Mesendoderm (in vitro differentiated cells): ENCODE data around the gene NOL6.
A peak's percentile ranks its signal among the peaks of the same experiment; 100 is the strongest.

Experiments
- DNase-seq: peaks from one replicate; pipeline ENCODE4 v3.0.0; 2013
- H2AK5ac ChIP-seq: 2 replicates; pipeline ENCODE4 v1.6.1; 2013; ENCODE audit warnings: low read length, inconsistent platforms
- H2BK120ac ChIP-seq: 2 replicates; pipeline ENCODE4 v1.6.1; 2013; ENCODE audit warnings: low read depth, mild to moderate bottlenecking, low read length, moderate library complexity, mixed read lengths
- H2BK15ac ChIP-seq: replicated peaks from 2 replicates; pipeline ENCODE4 v1.6.1; 2013; ENCODE audit warnings: low read depth, mild to moderate bottlenecking, moderate library complexity
- H2BK5ac ChIP-seq: 2 replicates; pipeline ENCODE4 v1.6.1; 2013; ENCODE audit warnings: low read length, inconsistent platforms
- H3K18ac ChIP-seq: 2 replicates; pipeline ENCODE4 v1.6.1; 2013; ENCODE audit warnings: mild to moderate bottlenecking, low read length, mixed read lengths
- H3K23ac ChIP-seq: one replicate; pipeline ENCODE4 v1.6.1; 2013; ENCODE audit warnings: low read length
- H3K27ac ChIP-seq: 2 replicates; pipeline ENCODE4 v1.5.1; 2013; ENCODE audit warnings: low read depth, mild to moderate bottlenecking, inconsistent platforms, low read length, moderate library complexity
- H3K27me3 ChIP-seq: 2 replicates; pipeline ENCODE4 v1.6.1; 2013; ENCODE audit warnings: low read length, control low read depth, mild to moderate bottlenecking, inconsistent platforms; ENCODE audit not compliant: insufficient read depth, poor library complexity
- H3K36me3 ChIP-seq: 2 replicates; pipeline ENCODE4 v1.6.1; 2013; ENCODE audit warnings: low read length, inconsistent platforms; ENCODE audit not compliant: control insufficient read depth, insufficient read depth
- H3K4ac ChIP-seq: one replicate; pipeline ENCODE4 v1.6.1; 2013; ENCODE audit warnings: low read depth, mild to moderate bottlenecking, low read length, moderate library complexity
- H3K4me1 ChIP-seq: 2 replicates; pipeline ENCODE4 v1.6.1; 2013; ENCODE audit warnings: low read depth, low read length, inconsistent platforms; ENCODE audit not compliant: control insufficient read depth
- H3K4me2 ChIP-seq: 2 replicates; pipeline ENCODE4 v1.6.1; 2013; ENCODE audit warnings: low read length
- H3K4me3 ChIP-seq: 2 replicates; pipeline ENCODE4 v1.5.1; 2013; ENCODE audit warnings: mild to moderate bottlenecking, low read length
- H3K56ac ChIP-seq: one replicate; pipeline ENCODE4 v1.6.1; 2013; ENCODE audit warnings: low read length
- H3K79me1 ChIP-seq: 2 replicates; pipeline ENCODE4 v1.6.1; 2013; ENCODE audit warnings: low read length, inconsistent platforms
- H3K79me2 ChIP-seq: 2 replicates; pipeline ENCODE4 v1.6.1; 2013; ENCODE audit warnings: mild to moderate bottlenecking, low read length; ENCODE audit not compliant: control insufficient read depth, insufficient read depth
- H3K9ac ChIP-seq: 2 replicates; pipeline ENCODE4 v1.6.1; 2013; ENCODE audit warnings: low read length, inconsistent platforms
- H4K5ac ChIP-seq: one replicate; pipeline ENCODE4 v1.6.1; 2013; ENCODE audit warnings: low read length
- H4K8ac ChIP-seq: one replicate; pipeline ENCODE4 v1.6.1; 2013; ENCODE audit warnings: low read depth, mild to moderate bottlenecking, control low read depth, low read length, moderate library complexity
- WGBS: extraction: QIAGEN DNeasy Blood & Tissue Kit; methylation state at CpG from one replicate; pipeline ENCODE4 v1.1.7; 2013; ENCODE audit warnings: low lambda C conversion rate, missing lambda C conversion rate; ENCODE audit not compliant: insufficient coverage; ENCODE audit errors: extremely low coverage; 5-methylcytosine and 5-hydroxymethylcytosine counted together

Gene NOL6

GRCh38 chr9:33437898-33438297, 35.8 kb downstream of the NOL6 start:
- Histone ChIP-seq H3K27ac (no peak overlapping the region), H2BK120ac (no peak overlapping the region), H3K4me1 (peaks cover 10% of the 10 kb centered on the region), H2BK5ac (no peak overlapping the region), H3K27me3 (no peaks in the 10 kb centered on the region), H2AK5ac (no peak overlapping the region), H3K56ac (no peak overlapping the region), H3K23ac (no peak overlapping the region), H3K18ac (no peak overlapping the region), H3K36me3 (no peaks in the 10 kb centered on the region), H4K5ac (no peak overlapping the region), H4K8ac (no peak overlapping the region), H3K79me1 (no peaks in the 10 kb centered on the region), H2BK15ac (no peak overlapping the region), H3K9ac (no peak overlapping the region), H3K4ac (no peak overlapping the region), H3K4me2 (no peak overlapping the region), H3K79me2 (no peaks in the 10 kb centered on the region), H3K4me3 (no peak overlapping the region)
- no CpG with 5 or more reads among the region's 1 CpG for WGBS
- DNase-seq = no peak

- H3K56ac ChIP-seq = peak overlapping the region; percentile 42
- no peak overlapping the region for H3K18ac ChIP-seq
- no peaks in the 10 kb centered on the region for H3K36me3 ChIP-seq
- no peak overlapping the region for H3K9ac ChIP-seq
- no peak for DNase-seq
- H4K8ac ChIP-seq = no peak overlapping the region
- no peak overlapping the region for H3K4ac ChIP-seq
- peaks cover 10% of the 10 kb centered on the region for H3K4me1 ChIP-seq
- H3K23ac ChIP-seq = no peak overlapping the region
- H2AK5ac ChIP-seq = no peak overlapping the region
- no peak overlapping the region for H2BK5ac ChIP-seq
- no peak overlapping the region for H3K4me3 ChIP-seq
- H2BK120ac ChIP-seq = no peak overlapping the region
- H3K27ac ChIP-seq = no peak overlapping the region
- no peak overlapping the region for H2BK15ac ChIP-seq
- no peaks in the 10 kb centered on the region for H3K79me1 ChIP-seq
- H3K27me3 ChIP-seq = no peaks in the 10 kb centered on the region
- WGBS = no CpG with 5 or more reads among the region's 2 CpGs
- no peak overlapping the region for H3K4me2 ChIP-seq
- no peak overlapping the region for H4K5ac ChIP-seq
- H3K79me2 ChIP-seq = no peaks in the 10 kb centered on the region
These were observed 36.5 kb downstream of the NOL6 start for GRCh38 chr9:33437205-33437604.

- no CpG with 5 or more reads among the region's 8 CpGs for WGBS
These were observed 37.3 kb downstream of the NOL6 start for GRCh38 chr9:33436445-33436844.

GRCh38 chr9:33435821-33436277, 37.9 kb downstream of the NOL6 start:
- no CpG with 5 or more reads among the region's 8 CpGs for WGBS

More at GRCh38 chr9:33436445-33436844, 37.3 kb downstream of the NOL6 start:
- H3K4me1 ChIP-seq = peaks cover 10% of the 10 kb centered on the region
- no peak overlapping the region for H3K4ac ChIP-seq
- no peak overlapping the region for H3K27ac ChIP-seq
- H3K36me3 ChIP-seq = no peaks in the 10 kb centered on the region
- no peak overlapping the region for H4K8ac ChIP-seq
- H3K27me3 ChIP-seq = no peaks in the 10 kb centered on the region
- H3K56ac ChIP-seq = peak overlapping the region; percentile 50
- H4K5ac ChIP-seq = no peak overlapping the region
- H3K18ac ChIP-seq = no peak overlapping the region
- no peaks in the 10 kb centered on the region for H3K79me2 ChIP-seq
- no peak overlapping the region for H3K23ac ChIP-seq
- no peak overlapping the region for H3K4me2 ChIP-seq
- peak; percentile 84 for DNase-seq
- no peak overlapping the region for H2BK120ac ChIP-seq
- no peak overlapping the region for H3K9ac ChIP-seq
- H2BK15ac ChIP-seq = no peak overlapping the region
- no peak overlapping the region for H2AK5ac ChIP-seq
- no peak overlapping the region for H2BK5ac ChIP-seq
- no peak overlapping the region for H3K4me3 ChIP-seq
- no peaks in the 10 kb centered on the region for H3K79me1 ChIP-seq

GRCh38 chr9:33434317-33435105, 39.2 kb downstream of the NOL6 start:
- no peak overlapping the region for H3K4me3 ChIP-seq
- no peak overlapping the region for H3K9ac ChIP-seq
- H3K23ac ChIP-seq = no peak overlapping the region
- no peak overlapping the region for H3K18ac ChIP-seq
- no peak overlapping the region for H3K4ac ChIP-seq
- no peak overlapping the region for H2BK15ac ChIP-seq
- H3K4me2 ChIP-seq = no peak overlapping the region
- no peak overlapping the region for H4K5ac ChIP-seq
- no peak overlapping the region for H3K56ac ChIP-seq
- no peak overlapping the region for H2BK5ac ChIP-seq
- no peak overlapping the region for H2BK120ac ChIP-seq
- no peak for DNase-seq
- WGBS = 100% methylated on average over 2 of the region's 16 CpGs
- no peaks in the 10 kb centered on the region for H3K27me3 ChIP-seq
- no peaks in the 10 kb centered on the region for H3K36me3 ChIP-seq
- H3K27ac ChIP-seq = no peak overlapping the region
- H3K4me1 ChIP-seq = peaks cover 10% of the 10 kb centered on the region
- no peaks in the 10 kb centered on the region for H3K79me2 ChIP-seq
- no peak overlapping the region for H2AK5ac ChIP-seq
- no peaks in the 10 kb centered on the region for H3K79me1 ChIP-seq
- H4K8ac ChIP-seq = no peak overlapping the region

More at GRCh38 chr9:33435821-33436277, 37.9 kb downstream of the NOL6 start:
- Histone ChIP-seq H3K9ac (no peak overlapping the region), H3K27me3 (no peaks in the 10 kb centered on the region), H3K4me3 (no peak overlapping the region), H3K56ac (no peak overlapping the region), H3K27ac (no peak overlapping the region), H3K4me1 (peaks cover 10% of the 10 kb centered on the region), H2AK5ac (no peak overlapping the region), H2BK5ac (no peak overlapping the region), H3K36me3 (no peaks in the 10 kb centered on the region), H3K18ac (no peak overlapping the region), H3K79me2 (no peaks in the 10 kb centered on the region), H4K8ac (no peak overlapping the region), H2BK120ac (no peak overlapping the region), H2BK15ac (no peak overlapping the region), H3K79me1 (no peaks in the 10 kb centered on the region), H4K5ac (no peak overlapping the region), H3K4me2 (no peak overlapping the region), H3K23ac (no peak overlapping the region), H3K4ac (no peak overlapping the region)
- DNase-seq = no peak
